Measurements from ENCODE around the gene RHEX. TPM values are rescaled to one million over a fixed set of nuclear protein-coding genes. Genes with fewer than 3 reads are reported as not detected.

Gene RHEX
- total RNA-seq, 1 donor from 2014 or later: not detected

- no peaks in the 10 kb centered on the region for H3K9me3 ChIP-seq (ENCODE audit: insufficient read depth, low read depth, low read length)
- H3K4me3 Mint-ChIP-seq (ENCODE audit: unreplicated experiment): peak overlapping the region; percentile 76
- TF ChIP-seq EZH2 (IDR thresholded peaks at IDR 0.05; ENCODE audit: insufficient read depth, low read length) (no peak), CTCF (IDR thresholded peaks at IDR 0.05; ENCODE audit: insufficient read depth, low read depth, low read length) (no peak)
- no peaks in the 10 kb centered on the region for H3K36me3 Mint-ChIP-seq (ENCODE audit: low read depth, unreplicated experiment)
- H3K4me1 ChIP-seq (ENCODE audit: insufficient read depth, low read length): no peaks in the 10 kb centered on the region
- peaks cover 56% of the 10 kb centered on the region for H3K27me3 Mint-ChIP-seq (ENCODE audit: low read depth, unreplicated experiment)
- no peak for DNase-seq (ENCODE audit: low read depth)
- no peak overlapping the region for H3K27ac ChIP-seq (ENCODE audit: low read depth, low read length)
- H2AFZ ChIP-seq (ENCODE audit: low read depth, low read length): no peak overlapping the region
- H3K36me3 ChIP-seq (ENCODE audit: insufficient read depth, low read length): no peaks in the 10 kb centered on the region
- peak overlapping the region; percentile 83 for H3K4me2 ChIP-seq (ENCODE audit: low read length)
- no peaks in the 10 kb centered on the region for H4K20me1 ChIP-seq (ENCODE audit: insufficient read depth, low read length)
- peaks cover 4% of the 10 kb centered on the region for H3K9me3 Mint-ChIP-seq (ENCODE audit: unreplicated experiment)
- no peak overlapping the region for H3K9ac ChIP-seq (ENCODE audit: low read length)
- no peak overlapping the region for H3K27ac Mint-ChIP-seq (ENCODE audit: unreplicated experiment)
- no peak for FAIRE-seq
- no peak overlapping the region for H3K4me3 ChIP-seq (ENCODE audit: insufficient read depth, low read depth, low read length)
- peaks cover 2% of the 10 kb centered on the region for H3K4me1 Mint-ChIP-seq (ENCODE audit: low read depth, unreplicated experiment)
- peaks cover 21% of the 10 kb centered on the region for H3K27me3 ChIP-seq (ENCODE audit: insufficient read depth, low read length)
- no peaks in the 10 kb centered on the region for H3K79me2 ChIP-seq (ENCODE audit: insufficient read depth, low read length)
These were observed 63.4 kb downstream of the RHEX start for GRCh38 chr1:206116191-206116872.

GRCh38 chr1:206116873-206117150 lies 63.8 kb downstream of the RHEX start:
- Histone ChIP-seq H3K4me1 (ENCODE audit: insufficient read depth, low read length) (no peaks in the 10 kb centered on the region), H3K9ac (ENCODE audit: low read length) (peak overlapping the region; percentile 31), H2AFZ (ENCODE audit: low read depth, low read length) (peak overlapping the region; percentile 56), H3K36me3 (ENCODE audit: insufficient read depth, low read length) (no peaks in the 10 kb centered on the region), H3K27ac (ENCODE audit: low read depth, low read length) (no peak overlapping the region), H3K4me3 (ENCODE audit: insufficient read depth, low read depth, low read length) (peak overlapping the region; percentile 44), H3K79me2 (ENCODE audit: insufficient read depth, low read length) (no peaks in the 10 kb centered on the region), H3K27me3 (ENCODE audit: insufficient read depth, low read length) (peaks cover 21% of the 10 kb centered on the region), H3K9me3 (ENCODE audit: insufficient read depth, low read depth, low read length) (no peaks in the 10 kb centered on the region), H3K4me2 (ENCODE audit: low read length) (peak overlapping the region; percentile 83), H4K20me1 (ENCODE audit: insufficient read depth, low read length) (no peaks in the 10 kb centered on the region)
- peaks cover 52% of the 10 kb centered on the region for H3K27me3 Mint-ChIP-seq (ENCODE audit: low read depth, unreplicated experiment)
- peaks cover 2% of the 10 kb centered on the region for H3K9me3 Mint-ChIP-seq (ENCODE audit: unreplicated experiment)
- FAIRE-seq (no peak), DNase-seq (ENCODE audit: low read depth) (no peak)
- no peaks in the 10 kb centered on the region for H3K36me3 Mint-ChIP-seq (ENCODE audit: low read depth, unreplicated experiment)
- H3K27ac Mint-ChIP-seq (ENCODE audit: unreplicated experiment): no peak overlapping the region
- TF ChIP-seq CTCF (IDR thresholded peaks at IDR 0.05; ENCODE audit: insufficient read depth, low read depth, low read length): no peak
- no peak for TF ChIP-seq EZH2 (IDR thresholded peaks at IDR 0.05; ENCODE audit: insufficient read depth, low read length)
- H3K4me1 Mint-ChIP-seq (ENCODE audit: low read depth, unreplicated experiment): peaks cover 2% of the 10 kb centered on the region
- peak overlapping the region; percentile 76 for H3K4me3 Mint-ChIP-seq (ENCODE audit: unreplicated experiment)
